K562 (cell line): ENCODE results near the gene HSD3B7. TPM values are rescaled to one million over a fixed set of nuclear protein-coding genes. Genes with fewer than 3 reads are reported as not detected.

Experiments used
- BCOR ChIP-seq: fragments of 450-650 bp; IDR thresholded peaks from 2 replicates; pipeline ENCODE4 v1.6.1; 2016
- CEBPG ChIP-seq, 3 experiments: fragments of 200-800 bp in 1 of 3; sonication (Bioruptor generic) in 1 of 3; sonication (generic) in 1 of 3; formaldehyde crosslinking in 1 of 3; IDR thresholded peaks in 2 of 3; conservative IDR thresholded peaks in 1 of 3; 2 replicates each; pipeline versions ENCODE4 v1.6.1 to v1.8.0; 2016 to 2022; ENCODE audit warnings: missing compliant biosample characterization in 2 of 3, missing genetic modification characterization in 2 of 3, mild to moderate bottlenecking in 1 of 3, missing genetic modification reagents in 1 of 3
- GATA2 ChIP-seq: sonication (generic); formaldehyde crosslinking; IDR thresholded peaks from 2 replicates; pipeline ENCODE4 v1.4.0; 2020; ENCODE audit warnings: mild to moderate bottlenecking, missing genetic modification reagents
- HDGF ChIP-seq: fragments of 450-650 bp; IDR thresholded peaks from 2 replicates; pipeline ENCODE4 v1.6.1; 2016
- NEUROD1 ChIP-seq: fragments of 150-350 bp; IDR thresholded peaks from 2 replicates; pipeline ENCODE4 v1.6.1; 2014; ENCODE audit warnings: borderline replicate concordance, low read length, low read depth; ENCODE audit not compliant: partially characterized antibody
- SLC30A9 ChIP-seq: fragments of 250-450 bp; sonication (Bioruptor Pico); IDR thresholded peaks from 2 replicates; pipeline ENCODE4 v1.8.0; 2022; ENCODE audit warnings: mild to moderate bottlenecking, moderate library complexity
- TBP ChIP-seq: optimal IDR thresholded peaks from 2 replicates; pipeline ENCODE3; 2011; ENCODE audit warnings: low read depth, low read length, improper control_type of control experiment
- ZNF217 ChIP-seq: sonication (generic); formaldehyde crosslinking; IDR thresholded peaks from 2 replicates; pipeline ENCODE4 v1.8.0; 2022; ENCODE audit warnings: mild to moderate bottlenecking, missing genetic modification reagents
- ZNF354B ChIP-seq: fragments of 250-450 bp; sonication (Bioruptor Pico); IDR thresholded peaks from 2 replicates; pipeline ENCODE4 v1.4.0; 2020
- ZNF41 ChIP-seq: fragments of 250-450 bp; sonication (Bioruptor Pico); conservative IDR thresholded peaks from 2 replicates; pipeline ENCODE4 v1.4.0; 2020; ENCODE audit warnings: mild to moderate bottlenecking
- polyA plus RNA-seq, 8 experiments: library from polyadenylated mRNA; depleted of rRNA in 4 of 8; stranded (reverse) in 5 of 8; unstranded in 3 of 8; fragments of >200 nt; fragmentation: Nextera tagmentation in 2 of 8; fragmentation: Illumina TruSeq in 1 of 8; extraction: Ambion mirVana in 2 of 8; extraction: Trizol in 1 of 8; gene quantifications; 2 replicates each; pipeline versions ENCODE4 v1.2.1 to v1.2.3, GENCODE V29; 2011 to 2014; ENCODE audit warnings: inconsistent platforms in 1 of 8, missing spikeins in 1 of 8
- total RNA-seq, 7 experiments: library from RNA; depleted of rRNA in 6 of 7; stranded (reverse); fragments of >200 nt in 6 of 7; fragmentation: Illumina TruSeq in 2 of 7; extraction: Trizol in 2 of 7; gene quantifications; 2 replicates each; pipeline versions ENCODE4 v1.2.1 to v1.2.3, GENCODE V29; 2011 to 2021; ENCODE audit warnings: low replicate concordance in 1 of 7
- TF ChIP-seq, protein P1 (sequence below): sonication (generic); formaldehyde crosslinking; IDR thresholded peaks from 2 replicates; pipeline ENCODE4 v1.8.0; 2022; ENCODE audit warnings: mild to moderate bottlenecking, missing genetic modification reagents
- TF ChIP-seq, protein P2 (sequence below): fragments of 450-650 bp; conservative IDR thresholded peaks from 2 replicates; pipeline ENCODE4 v1.6.1; 2016; ENCODE audit warnings: missing genetic modification characterization, low read depth, mild to moderate bottlenecking, missing compliant biosample characterization, moderate library complexity
- TF ChIP-seq, protein P3 (sequence below): sonication (generic); formaldehyde crosslinking; IDR thresholded peaks from 2 replicates; pipeline ENCODE4 v1.8.0; 2022; ENCODE audit warnings: mild to moderate bottlenecking, missing genetic modification reagents
- TF ChIP-seq, protein P4 (sequence below): fragments of 450-650 bp; formaldehyde crosslinking; IDR thresholded peaks from 2 replicates; pipeline ENCODE4 v1.4.0; 2020; ENCODE audit warnings: mild to moderate bottlenecking, moderate library complexity
- TF ChIP-seq, protein P5 (sequence below): fragments of 200-800 bp; sonication (Bioruptor generic); IDR thresholded peaks from 2 replicates; pipeline ENCODE4 v1.6.1; 2017; ENCODE audit warnings: missing genetic modification characterization, missing compliant biosample characterization

HSD3B7 gene
- total and polyA plus RNA-seq, 9 of the 15 experiments (the other 6 are each of a cell fraction or from before 2014, with no cell fraction given), result 5.4 to 49.1 (median 23.0) TPM

DNA sequence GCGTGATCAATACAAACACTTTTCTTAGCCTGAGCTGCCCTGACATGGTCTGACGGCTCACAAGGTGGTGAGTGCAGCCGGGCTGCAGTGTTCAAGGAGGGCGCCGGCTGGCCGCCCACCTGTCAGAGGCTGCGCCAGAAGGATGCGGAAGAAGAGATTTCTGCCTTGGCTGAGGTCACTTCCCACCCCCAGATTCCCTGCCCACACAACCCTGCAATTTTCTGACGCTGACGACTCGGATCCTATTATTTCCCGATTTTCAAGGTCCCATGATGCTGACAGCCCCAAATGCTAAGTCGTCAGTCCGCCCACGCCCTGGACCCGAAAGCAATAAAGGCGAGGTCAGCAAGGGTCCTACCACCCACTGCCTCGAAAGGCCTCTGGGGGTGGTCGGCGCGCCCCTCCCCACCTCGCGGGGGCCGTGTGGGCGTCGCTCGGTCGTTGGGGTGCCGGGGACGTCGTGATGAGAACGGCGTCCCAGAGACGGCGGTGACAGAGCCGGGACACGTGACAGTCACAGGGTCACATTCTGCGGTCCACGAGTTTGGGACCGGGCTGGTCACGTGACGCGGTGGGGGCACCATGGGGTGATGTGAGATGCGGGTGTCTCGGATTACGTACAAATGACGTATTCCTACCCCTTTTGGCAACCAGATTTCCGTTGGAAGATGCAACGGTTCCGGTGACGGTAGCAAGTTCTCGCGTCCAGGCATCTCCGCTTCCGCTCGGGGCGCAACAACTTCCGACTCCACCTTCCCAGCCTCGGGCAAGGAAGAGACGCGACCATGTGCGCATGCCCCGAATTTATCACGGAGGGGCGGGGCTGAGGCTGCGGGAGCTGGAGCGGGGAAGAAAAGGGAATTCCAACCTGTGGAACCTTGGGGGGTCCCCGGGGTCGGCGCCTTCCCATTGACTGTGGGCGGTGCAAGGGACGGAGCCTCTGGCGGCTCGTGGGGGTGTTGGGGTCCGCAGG, 48.0 kb downstream of the HSD3B7 start, which contains the start of gene STX4 (continued):
- TF ChIP-seq CEBPG (CRISPR knock-in tag; IDR thresholded peaks at IDR 0.05), result peak; percentile 78
- no peak for TF ChIP-seq CEBPG (tag; conservative IDR thresholded peaks at IDR 0.05 in 1 of 2, IDR thresholded peaks at IDR 0.05 in 1 of 2)
- TF ChIP-seq, protein P1, sequence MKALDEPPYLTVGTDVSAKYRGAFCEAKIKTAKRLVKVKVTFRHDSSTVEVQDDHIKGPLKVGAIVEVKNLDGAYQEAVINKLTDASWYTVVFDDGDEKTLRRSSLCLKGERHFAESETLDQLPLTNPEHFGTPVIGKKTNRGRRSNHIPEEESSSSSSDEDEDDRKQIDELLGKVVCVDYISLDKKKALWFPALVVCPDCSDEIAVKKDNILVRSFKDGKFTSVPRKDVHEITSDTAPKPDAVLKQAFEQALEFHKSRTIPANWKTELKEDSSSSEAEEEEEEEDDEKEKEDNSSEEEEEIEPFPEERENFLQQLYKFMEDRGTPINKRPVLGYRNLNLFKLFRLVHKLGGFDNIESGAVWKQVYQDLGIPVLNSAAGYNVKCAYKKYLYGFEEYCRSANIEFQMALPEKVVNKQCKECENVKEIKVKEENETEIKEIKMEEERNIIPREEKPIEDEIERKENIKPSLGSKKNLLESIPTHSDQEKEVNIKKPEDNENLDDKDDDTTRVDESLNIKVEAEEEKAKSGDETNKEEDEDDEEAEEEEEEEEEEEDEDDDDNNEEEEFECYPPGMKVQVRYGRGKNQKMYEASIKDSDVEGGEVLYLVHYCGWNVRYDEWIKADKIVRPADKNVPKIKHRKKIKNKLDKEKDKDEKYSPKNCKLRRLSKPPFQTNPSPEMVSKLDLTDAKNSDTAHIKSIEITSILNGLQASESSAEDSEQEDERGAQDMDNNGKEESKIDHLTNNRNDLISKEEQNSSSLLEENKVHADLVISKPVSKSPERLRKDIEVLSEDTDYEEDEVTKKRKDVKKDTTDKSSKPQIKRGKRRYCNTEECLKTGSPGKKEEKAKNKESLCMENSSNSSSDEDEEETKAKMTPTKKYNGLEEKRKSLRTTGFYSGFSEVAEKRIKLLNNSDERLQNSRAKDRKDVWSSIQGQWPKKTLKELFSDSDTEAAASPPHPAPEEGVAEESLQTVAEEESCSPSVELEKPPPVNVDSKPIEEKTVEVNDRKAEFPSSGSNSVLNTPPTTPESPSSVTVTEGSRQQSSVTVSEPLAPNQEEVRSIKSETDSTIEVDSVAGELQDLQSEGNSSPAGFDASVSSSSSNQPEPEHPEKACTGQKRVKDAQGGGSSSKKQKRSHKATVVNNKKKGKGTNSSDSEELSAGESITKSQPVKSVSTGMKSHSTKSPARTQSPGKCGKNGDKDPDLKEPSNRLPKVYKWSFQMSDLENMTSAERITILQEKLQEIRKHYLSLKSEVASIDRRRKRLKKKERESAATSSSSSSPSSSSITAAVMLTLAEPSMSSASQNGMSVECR, result peak; percentile 60; the same call in 1 of the 2 replicates
- TF ChIP-seq, protein P2, sequence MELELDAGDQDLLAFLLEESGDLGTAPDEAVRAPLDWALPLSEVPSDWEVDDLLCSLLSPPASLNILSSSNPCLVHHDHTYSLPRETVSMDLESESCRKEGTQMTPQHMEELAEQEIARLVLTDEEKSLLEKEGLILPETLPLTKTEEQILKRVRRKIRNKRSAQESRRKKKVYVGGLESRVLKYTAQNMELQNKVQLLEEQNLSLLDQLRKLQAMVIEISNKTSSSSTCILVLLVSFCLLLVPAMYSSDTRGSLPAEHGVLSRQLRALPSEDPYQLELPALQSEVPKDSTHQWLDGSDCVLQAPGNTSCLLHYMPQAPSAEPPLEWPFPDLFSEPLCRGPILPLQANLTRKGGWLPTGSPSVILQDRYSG (tag), result peak; percentile 75
- TF ChIP-seq, protein P3, sequence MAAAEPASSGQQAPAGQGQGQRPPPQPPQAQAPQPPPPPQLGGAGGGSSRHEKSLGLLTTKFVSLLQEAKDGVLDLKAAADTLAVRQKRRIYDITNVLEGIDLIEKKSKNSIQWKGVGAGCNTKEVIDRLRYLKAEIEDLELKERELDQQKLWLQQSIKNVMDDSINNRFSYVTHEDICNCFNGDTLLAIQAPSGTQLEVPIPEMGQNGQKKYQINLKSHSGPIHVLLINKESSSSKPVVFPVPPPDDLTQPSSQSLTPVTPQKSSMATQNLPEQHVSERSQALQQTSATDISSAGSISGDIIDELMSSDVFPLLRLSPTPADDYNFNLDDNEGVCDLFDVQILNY (CRISPR knock-in tag), result 0 out of 2 replicates have a peak, but pooled peaks have one; percentile 73
- TF ChIP-seq ZNF354B, result no peak
- peak; percentile 46 for TF ChIP-seq NEUROD1
- no peak for TF ChIP-seq GATA2
- peak; percentile 57; the same call in 1 of the 2 replicates for TF ChIP-seq BCOR
- TF ChIP-seq HDGF, result no peak
- TF ChIP-seq SLC30A9 (CRISPR knock-in tag), result no peak
- TF ChIP-seq, protein P4, sequence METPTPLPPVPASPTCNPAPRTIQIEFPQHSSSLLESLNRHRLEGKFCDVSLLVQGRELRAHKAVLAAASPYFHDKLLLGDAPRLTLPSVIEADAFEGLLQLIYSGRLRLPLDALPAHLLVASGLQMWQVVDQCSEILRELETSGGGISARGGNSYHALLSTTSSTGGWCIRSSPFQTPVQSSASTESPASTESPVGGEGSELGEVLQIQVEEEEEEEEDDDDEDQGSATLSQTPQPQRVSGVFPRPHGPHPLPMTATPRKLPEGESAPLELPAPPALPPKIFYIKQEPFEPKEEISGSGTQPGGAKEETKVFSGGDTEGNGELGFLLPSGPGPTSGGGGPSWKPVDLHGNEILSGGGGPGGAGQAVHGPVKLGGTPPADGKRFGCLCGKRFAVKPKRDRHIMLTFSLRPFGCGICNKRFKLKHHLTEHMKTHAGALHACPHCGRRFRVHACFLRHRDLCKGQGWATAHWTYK, result peak; percentile 35; the same call in 1 of the 2 replicates
- TF ChIP-seq ZNF217 (CRISPR knock-in tag), result no peak
- TF ChIP-seq, protein P5, sequence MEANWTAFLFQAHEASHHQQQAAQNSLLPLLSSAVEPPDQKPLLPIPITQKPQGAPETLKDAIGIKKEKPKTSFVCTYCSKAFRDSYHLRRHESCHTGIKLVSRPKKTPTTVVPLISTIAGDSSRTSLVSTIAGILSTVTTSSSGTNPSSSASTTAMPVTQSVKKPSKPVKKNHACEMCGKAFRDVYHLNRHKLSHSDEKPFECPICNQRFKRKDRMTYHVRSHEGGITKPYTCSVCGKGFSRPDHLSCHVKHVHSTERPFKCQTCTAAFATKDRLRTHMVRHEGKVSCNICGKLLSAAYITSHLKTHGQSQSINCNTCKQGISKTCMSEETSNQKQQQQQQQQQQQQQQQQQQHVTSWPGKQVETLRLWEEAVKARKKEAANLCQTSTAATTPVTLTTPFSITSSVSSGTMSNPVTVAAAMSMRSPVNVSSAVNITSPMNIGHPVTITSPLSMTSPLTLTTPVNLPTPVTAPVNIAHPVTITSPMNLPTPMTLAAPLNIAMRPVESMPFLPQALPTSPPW (CRISPR knock-in tag), result peak; percentile 96
- peak; percentile 51 for TF ChIP-seq TBP
- no peak for TF ChIP-seq ZNF41 (CRISPR knock-in tag)
